Activated CD4-positive, alpha-beta T cell treated with anti-CD3 and anti-CD28 coated beads, Interleukin-2, amount 10 ng/mL, durations not matched to agents 7 days and 5 days (primary cell): ENCODE data around the gene KRT27. TPM values are rescaled to one million over a fixed set of nuclear protein-coding genes. Genes with fewer than 3 reads are reported as not detected.
"Not testable (repeated sequence)": the region's sequence is repeated elsewhere in the genome, so short reads cannot be mapped to it uniquely, and the experiment has no call there.

Experiments
- CTCF ChIA-PET: fragments of 350-600 bp; sonication (Branson Sonifier 250); formaldehyde crosslinking; loops from one replicate; lab custom pipeline; 2021; ENCODE audit warnings: antibody characterized with exemption; lab: Charles Lee
- POLR2A ChIA-PET: fragments of 350-600 bp; sonication (Branson Sonifier 250); formaldehyde crosslinking; loops from one replicate; lab custom pipeline; 2021; ENCODE audit warnings: antibody characterized with exemption; lab: Charles Lee
- DNase-seq: peaks from one replicate; pipeline ENCODE4 v3.0.0-alpha.2; 2020
- H3K27ac Mint-ChIP-seq: one replicate; pipeline ENCODE4 v1.8.0; 2021; ENCODE audit warnings: mild to moderate bottlenecking, moderate library complexity, mixed read lengths
- H3K27me3 Mint-ChIP-seq: one replicate; pipeline ENCODE4 v1.8.0; 2021; ENCODE audit warnings: mixed read lengths
- H3K36me3 Mint-ChIP-seq: one replicate; pipeline ENCODE4 v1.8.0; 2021; ENCODE audit warnings: low read depth, mixed read lengths
- H3K4me1 Mint-ChIP-seq: one replicate; pipeline ENCODE4 v1.8.0; 2021; ENCODE audit warnings: mixed read lengths
- H3K4me3 Mint-ChIP-seq: one replicate; pipeline ENCODE4 v1.8.0; 2021; ENCODE audit warnings: mild to moderate bottlenecking, moderate library complexity, mixed read lengths
- H3K9me3 Mint-ChIP-seq: one replicate; pipeline ENCODE4 v1.8.0; 2021; ENCODE audit warnings: mixed read lengths
- total RNA-seq, 2 experiments: library from RNA; stranded (reverse); gene quantifications; one replicate each; pipeline ENCODE4 v1.2.3, GENCODE V29; 2021

Gene KRT27
- total RNA-seq, 2 experiments from 2014 or later, result not detected

DNA sequence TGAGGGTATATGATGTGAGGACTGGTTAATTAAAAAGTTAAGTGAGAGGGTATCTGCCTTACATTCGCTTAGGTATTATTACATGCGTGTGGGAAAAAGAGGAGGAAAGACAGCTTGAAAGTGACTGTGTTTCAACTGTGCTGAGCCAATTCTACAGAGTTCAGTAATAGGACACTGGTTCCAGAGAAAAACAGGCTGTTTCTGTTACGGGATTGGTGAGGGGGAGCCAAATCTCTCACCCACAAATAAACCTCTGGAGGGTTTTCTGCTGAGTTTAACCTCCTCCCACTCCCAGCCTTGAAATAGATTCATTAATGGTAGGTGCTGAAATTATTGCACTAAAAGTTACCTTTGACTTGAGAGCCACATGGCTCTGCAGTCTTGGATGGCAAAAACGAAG, 6.4 kb downstream of the KRT27 start:
- peaks cover 9% of the 10 kb centered on the region for H3K4me1 Mint-ChIP-seq
- H3K27me3 Mint-ChIP-seq, result peaks cover 64% of the 10 kb centered on the region
- DNase-seq, result no peak
- no peaks in the 10 kb centered on the region for H3K36me3 Mint-ChIP-seq
- no peaks in the 10 kb centered on the region for H3K9me3 Mint-ChIP-seq
- no peak overlapping the region for H3K27ac Mint-ChIP-seq
- H3K4me3 Mint-ChIP-seq, result no peak overlapping the region
- POLR2A ChIA-PET, result no interaction called here
- CTCF ChIA-PET, result no interaction called here

DNA sequence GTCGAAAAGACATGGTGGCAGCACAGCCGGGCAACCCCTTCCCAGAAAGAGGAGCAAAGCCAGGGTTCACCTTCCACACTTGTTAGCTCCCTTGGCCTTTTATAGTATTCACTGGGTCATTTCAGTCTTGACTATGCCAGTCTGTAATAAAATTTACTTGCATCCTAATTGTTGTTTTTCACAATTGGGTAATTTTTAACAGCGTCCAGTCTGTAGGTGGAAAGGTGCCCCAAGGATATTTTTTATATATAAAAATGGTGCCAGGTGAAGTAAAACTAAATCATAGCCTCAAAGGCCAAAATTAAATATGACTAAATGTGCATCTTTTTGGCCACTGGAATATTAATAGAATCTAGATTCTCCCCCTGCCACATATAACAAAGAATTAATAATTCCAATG, 10.2 kb downstream of the KRT27 start, which contains the start of gene KRT26:
TSS of gene KRT26 (minus strand) at position 101 of the 400 bp plus-strand sequence. CDS start at position 13, 88 bp downstream.
- Mint-ChIP-seq H3K27ac (no peak within 1 kb of the TSS), H3K9me3 (no peaks in the 10 kb centered on the region), H3K27me3 (peaks cover 42% of the 10 kb centered on the region), H3K4me3 (no peak within 1 kb of the TSS), H3K4me1 (no peaks in the 10 kb centered on the region), H3K36me3 (no peaks in the 10 kb centered on the region)
- no peak for DNase-seq
- ChIA-PET CTCF (interaction anchor here (0.6 kb wide), 1 partner anchor 152 kb away, joined by 3 read pairs; no protein-coding TSS in a partner anchor), POLR2A (no interaction called here)

DNA sequence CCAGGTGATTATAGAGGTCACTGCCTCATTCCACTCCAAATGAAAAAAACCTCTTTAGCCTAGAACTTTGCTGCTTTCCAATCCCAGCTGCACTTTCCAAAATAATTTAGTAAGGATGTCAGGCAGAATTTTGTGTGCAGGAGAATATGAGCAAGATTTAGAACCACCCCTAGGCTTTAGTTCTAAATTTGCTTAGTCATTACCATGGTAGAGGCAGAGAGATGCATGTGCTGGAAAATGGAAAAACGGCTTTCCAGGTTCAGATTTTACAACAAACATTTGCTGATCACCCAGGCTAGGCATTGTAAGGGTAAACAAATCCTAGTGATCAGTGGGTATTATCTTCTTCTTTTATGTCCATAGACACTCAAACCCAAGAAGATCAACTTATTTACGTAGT, 16.7 kb downstream of the KRT27 start:
- Mint-ChIP-seq H3K36me3 (peaks cover 2% of the 10 kb centered on the region), H3K9me3 (peaks cover 16% of the 10 kb centered on the region), H3K4me3 (no peak overlapping the region), H3K27ac (no peak overlapping the region), H3K27me3 (peaks cover 26% of the 10 kb centered on the region), H3K4me1 (no peaks in the 10 kb centered on the region)
- ChIA-PET POLR2A (no interaction called here), CTCF (no interaction called here)
- DNase-seq, result no peak

DNA sequence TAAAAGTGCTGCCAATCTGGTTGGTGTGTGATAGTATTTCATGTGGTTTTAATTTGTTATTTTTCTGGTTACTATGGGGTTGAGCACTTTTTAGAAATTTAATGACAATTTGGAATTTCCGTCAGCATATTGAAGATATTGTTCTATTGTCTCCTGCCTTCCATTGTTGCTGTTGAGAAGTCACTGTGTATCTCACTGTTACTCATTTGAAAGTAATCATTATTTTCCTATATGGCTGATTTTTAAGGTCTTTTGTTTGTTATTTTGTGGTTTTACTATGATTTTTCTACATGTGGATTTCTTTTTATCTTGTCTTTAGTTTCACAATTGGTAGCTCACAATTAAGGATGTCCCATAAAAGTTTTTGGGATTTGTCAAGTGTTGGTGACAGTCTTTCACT, 18.6 kb downstream of the KRT27 start:
- H3K27ac Mint-ChIP-seq, result no peak overlapping the region
- H3K4me1 Mint-ChIP-seq, result no peaks in the 10 kb centered on the region
- H3K36me3 Mint-ChIP-seq, result peaks cover 4% of the 10 kb centered on the region
- POLR2A ChIA-PET, result no interaction called here
- peaks cover 30% of the 10 kb centered on the region for H3K9me3 Mint-ChIP-seq
- peaks cover 27% of the 10 kb centered on the region for H3K27me3 Mint-ChIP-seq
- DNase-seq, result no peak
- CTCF ChIA-PET, result no interaction called here
- no peak overlapping the region for H3K4me3 Mint-ChIP-seq

DNA sequence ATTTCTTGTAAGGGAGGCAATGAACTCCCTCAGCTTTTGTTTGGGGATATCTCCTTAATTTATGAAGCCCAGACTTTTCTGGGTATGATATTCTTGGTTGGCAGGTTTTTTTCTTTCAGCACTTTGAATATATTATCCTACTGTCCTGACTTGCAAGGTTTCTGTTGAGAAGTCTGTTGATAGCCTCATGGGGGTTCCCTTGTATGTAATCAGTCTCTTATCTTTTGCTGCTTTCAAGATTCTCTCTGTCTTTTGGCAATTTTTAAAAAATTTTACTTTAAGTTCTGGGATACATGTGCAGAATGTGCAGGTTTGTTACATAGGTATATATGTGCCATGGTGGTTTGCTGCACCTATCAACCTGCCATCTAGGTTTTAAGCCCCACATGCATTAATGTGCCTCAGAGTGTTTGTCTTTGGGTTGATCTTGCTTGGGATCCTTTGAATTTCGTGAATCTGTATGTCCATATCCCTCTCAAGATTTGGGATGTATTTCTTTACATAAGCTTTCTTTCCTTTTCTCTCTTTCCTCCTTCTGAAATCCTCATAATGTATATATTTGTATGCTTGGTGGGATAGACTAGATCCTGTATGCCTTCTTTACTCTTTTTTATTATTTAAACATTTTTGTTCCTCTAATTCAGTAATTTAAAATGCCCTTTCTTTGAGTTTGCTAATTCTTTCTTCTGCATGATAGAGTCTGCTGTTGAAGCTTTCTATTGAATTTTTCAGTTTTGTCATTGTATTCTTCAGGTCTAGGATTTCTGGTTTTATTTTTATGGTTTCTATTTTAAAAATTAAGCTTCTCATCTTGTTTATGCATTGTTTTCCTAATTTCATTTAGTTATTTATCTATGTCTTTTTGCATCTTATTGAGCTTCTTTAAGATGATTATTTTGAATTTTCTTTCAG, 22.0 kb downstream of the KRT27 start:
- H3K27ac Mint-ChIP-seq, result no peak overlapping the region
- DNase-seq, result no peak
- peaks cover 30% of the 10 kb centered on the region for H3K9me3 Mint-ChIP-seq
- POLR2A ChIA-PET, result no interaction called here
- peaks cover 4% of the 10 kb centered on the region for H3K36me3 Mint-ChIP-seq
- no peaks in the 10 kb centered on the region for H3K4me1 Mint-ChIP-seq
- H3K4me3 Mint-ChIP-seq, result no peak overlapping the region
- CTCF ChIA-PET, result no interaction called here
- peaks cover 46% of the 10 kb centered on the region for H3K27me3 Mint-ChIP-seq

DNA sequence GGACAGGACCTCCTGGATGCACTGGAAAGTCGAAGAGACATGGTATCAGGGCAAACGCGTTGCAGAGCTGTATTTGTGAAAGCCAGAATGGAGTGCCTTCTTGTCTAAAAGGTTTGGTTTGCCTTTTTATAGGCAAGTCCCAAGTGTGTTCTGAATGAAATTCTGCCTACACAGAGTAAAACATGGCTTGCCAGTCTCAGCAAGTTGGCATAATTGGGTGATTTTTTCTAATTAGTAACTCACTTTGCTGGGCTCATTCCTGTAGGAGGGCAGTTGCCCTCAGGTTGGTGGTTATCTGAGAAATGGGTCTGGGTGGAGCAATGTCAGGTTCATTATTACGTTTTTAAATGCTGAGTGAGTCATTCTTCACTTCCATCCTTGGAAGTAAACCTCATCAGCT, 27.1 kb downstream of the KRT27 start, which contains the start of gene KRT25:
TSS of gene KRT25 (minus strand) at position 101 of the 400 bp plus-strand sequence. CDS start at position 41, 60 bp downstream.
- ChIA-PET POLR2A (no interaction called here), CTCF (no interaction called here)
- Mint-ChIP-seq H3K4me3 (no peak within 1 kb of the TSS), H3K4me1 (no peaks in the 10 kb centered on the region), H3K9me3 (peaks cover 9% of the 10 kb centered on the region), H3K36me3 (peaks cover 2% of the 10 kb centered on the region), H3K27me3 (peaks cover 42% of the 10 kb centered on the region), H3K27ac (no peak within 1 kb of the TSS)
- no peak for DNase-seq

DNA sequence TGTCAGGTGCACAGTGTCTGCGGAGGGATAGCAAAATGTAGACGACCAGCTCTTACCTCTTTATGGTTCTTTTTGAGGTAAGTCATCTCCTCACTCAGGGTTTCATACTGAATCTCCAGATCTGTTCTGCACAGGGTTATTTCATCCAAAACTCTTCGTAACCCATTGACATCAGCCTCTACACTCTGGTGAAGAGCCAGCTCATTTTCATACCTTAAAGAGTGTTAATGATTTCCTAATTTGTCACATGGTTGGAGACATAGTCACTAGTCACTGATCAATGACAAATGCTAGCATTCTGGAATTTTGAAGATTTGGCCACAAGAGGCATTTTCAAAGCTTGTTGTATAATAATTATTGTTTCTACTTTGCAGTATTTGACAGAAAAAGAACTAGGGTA, 28.5 kb downstream of the KRT27 start:
- Mint-ChIP-seq H3K27me3 (peaks cover 40% of the 10 kb centered on the region), H3K36me3 (no peaks in the 10 kb centered on the region), H3K4me1 (no peaks in the 10 kb centered on the region), H3K4me3 (no peak overlapping the region), H3K27ac (no peak overlapping the region), H3K9me3 (peaks cover under 1% of the 10 kb centered on the region)
- ChIA-PET POLR2A (interaction anchor here (0.7 kb wide), 1 partner anchor 97 kb away, joined by 3 read pairs; no protein-coding TSS in a partner anchor), CTCF (interaction anchor here (0.6 kb wide), 1 partner anchor 37 kb away, joined by 3 read pairs; no protein-coding TSS in a partner anchor)
- no peak for DNase-seq

DNA sequence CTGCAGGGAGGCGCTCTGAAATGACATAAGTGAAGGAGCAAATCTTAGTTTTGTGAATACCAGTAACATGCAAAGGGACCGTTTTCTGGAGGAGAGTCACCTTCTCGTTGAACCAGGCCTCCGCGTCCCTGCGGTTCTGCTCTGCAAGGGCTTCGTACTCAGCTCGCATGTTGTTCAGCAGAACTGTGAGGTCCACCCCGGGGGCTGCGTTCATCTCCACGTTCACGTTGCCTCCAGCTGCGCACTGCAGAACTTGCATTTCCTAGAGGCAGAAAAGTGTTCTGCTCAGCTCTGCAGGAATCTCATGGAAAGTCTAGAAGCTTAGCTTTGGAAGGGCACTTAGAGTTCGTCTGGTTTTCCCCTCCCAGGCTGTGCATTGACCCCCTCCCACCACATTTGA, 31.3 kb downstream of the KRT27 start:
- Mint-ChIP-seq H3K27ac (no peak overlapping the region), H3K27me3 (peaks cover 40% of the 10 kb centered on the region), H3K4me1 (no peaks in the 10 kb centered on the region), H3K4me3 (no peak overlapping the region), H3K9me3 (peaks cover 3% of the 10 kb centered on the region), H3K36me3 (no peaks in the 10 kb centered on the region)
- POLR2A ChIA-PET, result no interaction called here
- CTCF ChIA-PET, result no interaction called here
- DNase-seq, result no peak

DNA sequence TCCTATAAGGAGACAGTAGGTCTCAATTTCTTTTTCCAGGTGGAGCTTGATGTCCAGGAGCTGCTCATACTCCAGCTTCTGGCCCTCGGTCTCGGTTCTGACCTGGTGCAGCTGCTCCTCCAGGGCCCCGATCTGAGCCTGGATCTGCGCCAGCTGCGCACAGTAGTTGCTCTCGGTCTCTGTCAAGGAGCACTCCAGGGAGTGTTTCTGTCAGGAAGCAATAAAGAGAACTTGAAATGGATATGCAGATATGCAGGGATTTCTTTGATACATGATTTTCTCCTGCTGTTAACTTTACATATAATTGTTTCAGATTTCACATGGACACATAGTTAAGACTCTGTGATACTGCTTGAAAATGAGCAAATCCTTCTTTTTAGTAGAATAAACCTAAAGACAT, 32.0 kb downstream of the KRT27 start:
- Mint-ChIP-seq H3K4me1 (no peaks in the 10 kb centered on the region), H3K27me3 (peaks cover 39% of the 10 kb centered on the region), H3K9me3 (peaks cover 3% of the 10 kb centered on the region), H3K4me3 (no peak overlapping the region), H3K36me3 (no peaks in the 10 kb centered on the region), H3K27ac (no peak overlapping the region)
- ChIA-PET POLR2A (interaction anchor here (0.6 kb wide), 1 partner anchor 1386 kb away, joined by 4 read pairs; no protein-coding TSS in a partner anchor), CTCF (no interaction called here)
- no peak for DNase-seq

DNA sequence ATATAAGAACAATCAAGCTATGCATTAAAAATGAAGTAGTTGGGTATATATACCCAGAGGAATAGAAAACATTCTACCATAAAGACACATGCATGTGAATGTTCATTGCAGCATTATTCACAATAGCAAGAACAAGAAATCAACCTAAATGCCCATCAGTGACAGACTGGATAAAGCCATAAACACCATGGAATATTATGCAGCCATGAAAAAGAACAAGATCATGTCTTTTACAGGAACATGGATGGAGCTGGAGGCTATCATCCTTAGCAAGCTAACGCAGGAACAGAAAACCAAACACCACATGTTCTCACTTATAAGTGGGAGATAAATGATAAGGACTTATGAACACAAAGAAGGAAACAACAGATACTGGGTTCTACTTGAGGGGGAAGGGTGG, 33.7 kb downstream of the KRT27 start:
- H3K4me3 Mint-ChIP-seq, H3K36me3 Mint-ChIP-seq, POLR2A ChIA-PET, CTCF ChIA-PET, H3K4me1 Mint-ChIP-seq, DNase-seq, H3K27ac Mint-ChIP-seq, H3K9me3 Mint-ChIP-seq: not testable (repeated sequence)
- H3K27me3 Mint-ChIP-seq, result peaks cover 39% of the 10 kb centered on the region

DNA sequence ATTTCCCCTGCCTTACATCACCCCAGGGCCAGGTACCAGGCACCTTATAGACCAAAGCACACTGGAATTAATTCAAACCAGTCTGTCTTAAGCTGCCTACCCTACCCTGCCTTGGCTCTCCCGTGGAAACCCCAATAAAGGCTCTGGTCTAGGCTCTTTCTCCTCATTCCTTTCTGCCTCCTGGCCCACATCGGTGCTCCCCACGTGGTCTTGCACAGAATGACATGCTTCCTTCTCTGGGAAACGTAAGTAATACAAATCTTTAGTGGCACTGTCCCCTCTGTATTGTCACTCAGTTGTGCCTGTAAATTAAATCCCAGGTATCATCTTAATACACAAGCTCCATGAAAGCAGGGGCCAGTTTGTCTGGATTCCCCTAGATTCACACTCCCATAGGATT, 43.8 kb downstream of the KRT27 start:
- ChIA-PET CTCF (interaction anchor here (0.6 kb wide), 2 partner anchors 751 to 1289 kb away, joined by 3 read pairs; partner anchors contain the start of gene KRT36), POLR2A (no interaction called here)
- Mint-ChIP-seq H3K4me3 (no peak overlapping the region), H3K9me3 (peaks cover 8% of the 10 kb centered on the region), H3K4me1 (no peaks in the 10 kb centered on the region), H3K36me3 (peaks cover 2% of the 10 kb centered on the region), H3K27ac (no peak overlapping the region), H3K27me3 (peaks cover 32% of the 10 kb centered on the region)
- DNase-seq, result no peak

DNA sequence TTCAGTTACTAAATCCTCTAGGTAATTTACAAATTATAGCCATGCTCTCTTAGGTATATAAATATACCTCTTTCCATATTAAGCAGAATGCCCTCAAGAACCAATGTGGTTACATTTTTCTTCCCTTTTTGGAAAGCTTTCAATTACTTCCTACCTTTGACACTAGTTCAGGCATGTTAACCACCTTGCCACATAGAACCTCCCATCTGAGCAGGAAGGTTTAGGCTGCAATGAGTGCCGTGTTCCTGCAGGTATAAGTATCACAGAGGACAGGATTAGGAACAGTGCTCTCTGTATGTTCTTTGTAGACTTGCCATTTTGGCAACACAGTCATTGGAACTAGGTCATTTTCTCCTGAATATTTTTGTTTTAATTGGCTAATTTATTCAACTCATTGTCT, 47.3 kb downstream of the KRT27 start:
- POLR2A ChIA-PET, result no interaction called here

DNA sequence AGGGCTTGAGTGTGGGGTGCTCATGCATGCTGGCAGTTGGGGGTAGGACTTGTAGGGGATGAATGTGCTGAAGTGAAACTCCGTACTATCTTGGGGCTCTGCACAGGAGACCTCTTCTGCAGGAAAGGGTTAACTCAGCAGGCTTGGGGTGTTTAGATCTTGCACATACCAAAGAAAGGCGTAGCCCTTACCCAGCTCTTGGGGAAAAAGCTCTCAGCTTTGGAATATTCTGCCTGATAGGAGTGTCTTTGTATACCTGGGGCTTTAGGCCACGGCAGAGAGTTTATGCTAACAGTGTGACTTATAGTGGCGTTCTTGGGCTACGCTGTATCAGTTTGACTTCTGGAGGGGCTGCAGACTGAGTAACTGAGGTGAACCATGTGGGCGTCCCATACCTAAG, 48.3 kb downstream of the KRT27 start:
- peaks cover 37% of the 10 kb centered on the region for H3K27me3 Mint-ChIP-seq
- H3K4me3 Mint-ChIP-seq, result no peak overlapping the region
- H3K4me1 Mint-ChIP-seq, result no peaks in the 10 kb centered on the region
- no peak for DNase-seq
- ChIA-PET CTCF (interaction anchor here (1.2 kb wide), 1 partner anchor 22 kb away, joined by 5 read pairs; no protein-coding TSS in a partner anchor), POLR2A (no interaction called here)
- H3K9me3 Mint-ChIP-seq, result no peaks in the 10 kb centered on the region
- H3K36me3 Mint-ChIP-seq, result no peaks in the 10 kb centered on the region
- no peak overlapping the region for H3K27ac Mint-ChIP-seq

More for the DNA sequence above, 47.3 kb downstream of the KRT27 start:
- no peak for DNase-seq
- CTCF ChIA-PET, result no interaction called here
- Mint-ChIP-seq H3K9me3 (no peaks in the 10 kb centered on the region), H3K36me3 (no peaks in the 10 kb centered on the region), H3K27ac (no peak overlapping the region), H3K4me3 (no peak overlapping the region), H3K27me3 (peaks cover 39% of the 10 kb centered on the region), H3K4me1 (no peaks in the 10 kb centered on the region)
